GM12878 (cell line): ENCODE results near the gene BCAS3. TPM values are rescaled to one million over a fixed set of nuclear protein-coding genes. Genes with fewer than 3 reads are reported as not detected.

Source experiments
- ATAC-seq: fragments of 200-7000 bp; cut with Tn5 transposase; 3 replicates; pipeline ENCODE4 v1.9.1; 2020; ENCODE audit warnings: mild to moderate bottlenecking, moderate library complexity
- BruUV-seq: library from RNA; stranded (reverse); fragments of 400-500 nt; replicated peaks from 2 replicates; lab custom pipeline; 2021; lab: Mats Ljungman, UMichigan
- CTCF ChIA-PET: fragments of 300-600 bp; sonication (Branson Sonifier 250); formaldehyde crosslinking; extraction: SDS; loops from one replicate; lab custom pipeline; 2021; ENCODE audit warnings: inconsistent platforms; lab: Yijun Ruan, JAX
- POLR2A ChIA-PET: fragments of 350-600 bp; formaldehyde crosslinking; extraction: SDS; loops from one replicate; lab custom pipeline; 2021; ENCODE audit warnings: inconsistent platforms; lab: Charles Lee
- RAD21 ChIA-PET: fragments of 300-600 bp; sonication (Branson Sonifier 250); formaldehyde crosslinking; loops from one replicate; lab custom pipeline; 2023; ENCODE audit warnings: antibody characterized with exemption; ENCODE audit not compliant: unreplicated experiment; lab: Charles Lee
- SMC1A ChIA-PET: fragments of 300-600 bp; sonication (Branson Sonifier 250); formaldehyde crosslinking; loops from one replicate; lab custom pipeline; 2023; ENCODE audit not compliant: unreplicated experiment, uncharacterized antibody; lab: Charles Lee
- DNase-seq: peaks from one replicate; pipeline ENCODE4 v3.0.0-alpha.2; 2011; ENCODE audit warnings: low read depth, low spot score
- FAIRE-seq: peaks from 3 replicates; lab custom pipeline; 2011; peaks lifted over from hg19 to GRCh38; lab: Jason Lieb, UNC
- H2AFZ ChIP-seq: 2 replicates; pipeline ENCODE4 v1.6.0; 2011; ENCODE audit warnings: low read depth, low read length, control low read depth; ENCODE audit not compliant: control insufficient read depth
- H3K27ac ChIP-seq: 2 replicates; pipeline ENCODE4 v1.5.1; 2011; ENCODE audit warnings: control low read depth; ENCODE audit not compliant: control insufficient read depth, insufficient read depth
- H3K27me3 ChIP-seq, 2 experiments: replicated peaks in 1 of 2; 2 replicates each; pipeline versions ENCODE4 v1.6.0 to v1.6.1; 2011; ENCODE audit warnings: low read length in 1 of 2; ENCODE audit not compliant: control insufficient read depth in 2 of 2, insufficient read depth in 2 of 2
- H3K36me3 ChIP-seq, 2 experiments: 2 replicates each; pipeline ENCODE4 v1.5.1; 2011; ENCODE audit warnings: low read length in 1 of 2; ENCODE audit not compliant: control insufficient read depth in 2 of 2, insufficient read depth in 2 of 2
- H3K4me1 ChIP-seq: 2 replicates; pipeline ENCODE4 v1.6.1; 2011; ENCODE audit warnings: mild to moderate bottlenecking, low read length, moderate library complexity, mixed read lengths; ENCODE audit not compliant: control insufficient read depth, insufficient read depth
- H3K4me2 ChIP-seq: 2 replicates; pipeline ENCODE4 v1.6.0; 2011; ENCODE audit warnings: control low read depth; ENCODE audit not compliant: control insufficient read depth, insufficient read depth
- H3K4me3 ChIP-seq: fragments of 200-600 bp; sonication (generic); 2 replicates; pipeline ENCODE4 v1.5.1; 2016
- H3K79me2 ChIP-seq: 2 replicates; pipeline ENCODE4 v1.6.0; 2011; ENCODE audit warnings: low read length; ENCODE audit not compliant: control insufficient read depth, insufficient read depth
- H3K9ac ChIP-seq: 2 replicates; pipeline ENCODE4 v1.8.0; 2011; ENCODE audit warnings: low read length, control low read depth, mixed read lengths; ENCODE audit not compliant: control insufficient read depth, insufficient read depth
- H3K9me3 ChIP-seq: replicated peaks from 3 replicates; pipeline ENCODE4 v1.5.1; 2011; ENCODE audit warnings: mild to moderate bottlenecking, low read length; ENCODE audit not compliant: control insufficient read depth, insufficient read depth
- H4K20me1 ChIP-seq: 2 replicates; pipeline ENCODE4 v1.6.0; 2011; ENCODE audit not compliant: control insufficient read depth, insufficient read depth
- CBX5 ChIP-seq: sonication (generic); IDR thresholded peaks from 2 replicates; pipeline ENCODE4 v1.6.1; 2016; ENCODE audit warnings: low read depth, moderate library complexity, mild to moderate bottlenecking, inconsistent platforms
- ESRRA ChIP-seq: IDR thresholded peaks from 2 replicates; pipeline ENCODE4 v1.6.1; 2012; ENCODE audit warnings: mild to moderate bottlenecking, low read length, improper control_type of control experiment
- IRF5 ChIP-seq: fragments of 450-650 bp; IDR thresholded peaks from 2 replicates; pipeline ENCODE4 v1.6.1; 2017; ENCODE audit warnings: borderline replicate concordance
- NFXL1 ChIP-seq: fragments of 450-650 bp; IDR thresholded peaks from 2 replicates; pipeline ENCODE4 v1.6.1; 2017; ENCODE audit warnings: antibody characterized with exemption, mild to moderate bottlenecking, borderline replicate concordance
- NR2C2 ChIP-seq: IDR thresholded peaks from 2 replicates; pipeline ENCODE4 v1.6.1; 2011; ENCODE audit warnings: borderline replicate concordance, low read depth; ENCODE audit not compliant: control insufficient read depth, insufficient read length
- WGBS: methylation state at CpG from one replicate; pipeline ENCODE4 v1.1.6; 2016; ENCODE audit warnings: low lambda C conversion rate; ENCODE audit not compliant: insufficient replicate concordance, insufficient coverage; ENCODE audit errors: missing lambda C conversion rate; 5-methylcytosine and 5-hydroxymethylcytosine counted together
- in situ Hi-C: fragments of 300-500 bp; cut with MboI; formaldehyde crosslinking; loops from 9 replicates; pipeline ENCODE4 v1.14.3; 2018; ENCODE audit warnings: mixed read lengths
- intact Hi-C: fragments of 100-400 bp; cut with micrococcal nuclease; formaldehyde crosslinking; loops from one replicate; pipeline ENCODE4 v1.14.2; 2022; ENCODE audit not compliant: unreplicated experiment
- polyA plus RNA-seq, 11 experiments: library from polyadenylated mRNA; depleted of rRNA in 4 of 11; unstranded in 6 of 11; stranded (reverse) in 5 of 11; fragments of >200 nt; fragmentation: Nextera tagmentation in 4 of 11; fragmentation: Illumina TruSeq in 1 of 11; extraction: Ambion mirVana in 4 of 11; extraction: Trizol in 1 of 11; gene quantifications; 1 replicate in 1 of 11; 2 replicates in 10 of 11; pipeline versions ENCODE4 v1.2.1 to v1.2.3, GENCODE V29; 2011 to 2016; ENCODE audit warnings: inconsistent platforms in 2 of 11, missing spikeins in 2 of 11, low read depth in 1 of 11
- total RNA-seq, 4 experiments: library from RNA; depleted of rRNA in 3 of 4; stranded (reverse); fragments of >200 nt in 3 of 4; fragmentation: Illumina TruSeq in 1 of 4; extraction: Trizol in 1 of 4; gene quantifications; 2 replicates each; pipeline versions ENCODE4 v1.2.1 to v1.2.3, GENCODE V29; 2013 to 2021

BCAS3 gene
- total and polyA plus RNA-seq, 10 of the 15 experiments (the other 5 are each of a cell fraction or from before 2014, with no cell fraction given), result 2.1 to 11.0 (median 6.6) TPM

GRCh38 chr17:61291451-61292285 lies 614.0 kb downstream of the BCAS3 start:
- POLR2A ChIA-PET, result no interaction called here
- Histone ChIP-seq H3K9ac (no peak overlapping the region), H3K4me3 (no peak overlapping the region), H3K27me3 (no peaks in the 10 kb centered on the region), H4K20me1 (no peaks in the 10 kb centered on the region), H3K36me3 (no peaks in the 10 kb centered on the region), H3K4me2 (no peak overlapping the region), H2AFZ (no peak overlapping the region), H3K27ac (no peak overlapping the region), H3K79me2 (no peaks in the 10 kb centered on the region), H3K9me3 (no peaks in the 10 kb centered on the region; the same call in 2 of the 3 replicates), H3K4me1 (no peaks in the 10 kb centered on the region)
- FAIRE-seq (no peak), ATAC-seq (no peak), DNase-seq (no peak)
- no TSS peak for BruUV-seq
- no peak for TF ChIP-seq ESRRA
- no peak for TF ChIP-seq NR2C2
- TF ChIP-seq NFXL1, result peak; percentile 33; the same call in 1 of the 2 replicates
- TF ChIP-seq IRF5, result no peak
- TF ChIP-seq CBX5, result no peak
- 41% methylated on average over 10 of the region's 10 CpGs for WGBS
- intact Hi-C loops (no loop called here), in situ Hi-C loops (no loop called here)
- SMC1A ChIA-PET, result interaction anchor here (0.9 to 1.4 kb wide), 2 partner anchors 24 to 33 kb away, joined by 3 read pairs; no protein-coding TSS in a partner anchor
- CTCF ChIA-PET, result interaction anchor here (1.4 kb wide), 1 partner anchor 88 kb away, joined by 3 read pairs; no protein-coding TSS in a partner anchor
- RAD21 ChIA-PET, result no interaction called here
